ENCODE results near the gene LPXN.
"Not testable (repeated sequence)": the region's sequence is repeated elsewhere in the genome, so short reads cannot be mapped to it uniquely, and the experiment has no call there.

The LPXN gene

GRCh38 chr11:58579192-58580129 lies 3.8 kb upstream of the LPXN start:
- Histone ChIP-seq H3K4me3 (ENCODE audit: insufficient read depth, low read depth, low read length, poor library complexity, severe bottlenecking) (peak overlapping the region; percentile 92), H3K36me3 (ENCODE audit: control insufficient read depth, insufficient read depth, low read length) (peaks cover 3% of the 10 kb centered on the region), H3K9me3 (ENCODE audit: control insufficient read depth, low read length) (no peaks in the 10 kb centered on the region), H3K4me1 (ENCODE audit: control insufficient read depth, insufficient read depth, low read length, poor library complexity, severe bottlenecking) (peaks cover 29% of the 10 kb centered on the region), H3K27me3 (replicated peaks; ENCODE audit: control insufficient read depth, insufficient read depth, low read length, poor library complexity, severe bottlenecking) (no peaks in the 10 kb centered on the region), H3K27ac (ENCODE audit: insufficient read depth, low read length, poor library complexity, severe bottlenecking) (peak overlapping the region; percentile 99)
- peak; percentile 87 to 89 (median 88) for DNase-seq

- Histone ChIP-seq H3K4me3 (ENCODE audit: insufficient read depth, low read depth, low read length, poor library complexity, severe bottlenecking) (peak within 1 kb of the TSS; percentile 92), H3K27me3 (replicated peaks; ENCODE audit: control insufficient read depth, insufficient read depth, low read length, poor library complexity, severe bottlenecking) (no peaks in the 10 kb centered on the region), H3K9me3 (ENCODE audit: control insufficient read depth, low read length) (no peaks in the 10 kb centered on the region), H3K4me1 (ENCODE audit: control insufficient read depth, insufficient read depth, low read length, poor library complexity, severe bottlenecking) (peaks cover 36% of the 10 kb centered on the region), H3K36me3 (ENCODE audit: control insufficient read depth, insufficient read depth, low read length) (peaks cover 3% of the 10 kb centered on the region), H3K27ac (ENCODE audit: insufficient read depth, low read length, poor library complexity, severe bottlenecking) (peak within 1 kb of the TSS; percentile 99)
- peak; percentile 95 to 97 (median 96) for DNase-seq
These were observed 3.1 kb upstream of the LPXN start, which contains the start of gene ZFP91 for GRCh38 chr11:58578635-58579191. TSS of gene ZFP91 (plus strand) at chr11:58579063. CDS start at chr11:58579282, 219 bp downstream.

GRCh38 chr11:58578136-58578634 lies 2.5 kb upstream of the LPXN start:
- DNase-seq = peak; percentile 88 to 92 (median 92)
- H3K4me3 ChIP-seq (ENCODE audit: insufficient read depth, low read depth, low read length, poor library complexity, severe bottlenecking) = peak overlapping the region; percentile 72
- H3K27ac ChIP-seq (ENCODE audit: insufficient read depth, low read length, poor library complexity, severe bottlenecking) = peak overlapping the region; percentile 99
- H3K9me3 ChIP-seq (ENCODE audit: control insufficient read depth, low read length) = no peaks in the 10 kb centered on the region
- H3K36me3 ChIP-seq (ENCODE audit: control insufficient read depth, insufficient read depth, low read length) = peaks cover 3% of the 10 kb centered on the region
- H3K4me1 ChIP-seq (ENCODE audit: control insufficient read depth, insufficient read depth, low read length, poor library complexity, severe bottlenecking) = peaks cover 36% of the 10 kb centered on the region
- no peaks in the 10 kb centered on the region for H3K27me3 ChIP-seq (replicated peaks; ENCODE audit: control insufficient read depth, insufficient read depth, low read length, poor library complexity, severe bottlenecking)

GRCh38 chr11:58577555-58578135 lies 2.0 kb upstream of the LPXN start:
- H3K4me3 ChIP-seq (ENCODE audit: insufficient read depth, low read depth, low read length, poor library complexity, severe bottlenecking) = peak overlapping the region; percentile 72
- H3K36me3 ChIP-seq (ENCODE audit: control insufficient read depth, insufficient read depth, low read length) = peaks cover 3% of the 10 kb centered on the region
- peak; percentile 79 to 84 (median 79) for DNase-seq
- H3K27ac ChIP-seq (ENCODE audit: insufficient read depth, low read length, poor library complexity, severe bottlenecking) = peak overlapping the region; percentile 99
- no peaks in the 10 kb centered on the region for H3K9me3 ChIP-seq (ENCODE audit: control insufficient read depth, low read length)
- no peaks in the 10 kb centered on the region for H3K27me3 ChIP-seq (replicated peaks; ENCODE audit: control insufficient read depth, insufficient read depth, low read length, poor library complexity, severe bottlenecking)
- H3K4me1 ChIP-seq (ENCODE audit: control insufficient read depth, insufficient read depth, low read length, poor library complexity, severe bottlenecking) = peaks cover 38% of the 10 kb centered on the region

- no peak for DNase-seq
- Histone ChIP-seq H3K36me3 (ENCODE audit: control insufficient read depth, insufficient read depth, low read length) (peaks cover 3% of the 10 kb centered on the region), H3K9me3 (ENCODE audit: control insufficient read depth, low read length) (no peaks in the 10 kb centered on the region), H3K4me3 (ENCODE audit: insufficient read depth, low read depth, low read length, poor library complexity, severe bottlenecking) (peak overlapping the region; percentile 72), H3K4me1 (ENCODE audit: control insufficient read depth, insufficient read depth, low read length, poor library complexity, severe bottlenecking) (peaks cover 42% of the 10 kb centered on the region), H3K27ac (ENCODE audit: insufficient read depth, low read length, poor library complexity, severe bottlenecking) (peak overlapping the region; percentile 99), H3K27me3 (replicated peaks; ENCODE audit: control insufficient read depth, insufficient read depth, low read length, poor library complexity, severe bottlenecking) (no peaks in the 10 kb centered on the region)
These were observed 1.3 kb upstream of the LPXN start for GRCh38 chr11:58576887-58577471.

GRCh38 chr11:58574881-58575280 lies 775 bp downstream of the LPXN start:
- Histone ChIP-seq H3K9me3 (ENCODE audit: control insufficient read depth, low read length) (no peaks in the 10 kb centered on the region), H3K36me3 (ENCODE audit: control insufficient read depth, insufficient read depth, low read length) (peaks cover 10% of the 10 kb centered on the region), H3K27me3 (replicated peaks; ENCODE audit: control insufficient read depth, insufficient read depth, low read length, poor library complexity, severe bottlenecking) (no peaks in the 10 kb centered on the region), H3K4me1 (ENCODE audit: control insufficient read depth, insufficient read depth, low read length, poor library complexity, severe bottlenecking) (peaks cover 31% of the 10 kb centered on the region), H3K27ac (ENCODE audit: insufficient read depth, low read length, poor library complexity, severe bottlenecking) (peak overlapping the region; percentile 99), H3K4me3 (ENCODE audit: insufficient read depth, low read depth, low read length, poor library complexity, severe bottlenecking) (peak overlapping the region; percentile 54)
- no peak for DNase-seq

GRCh38 chr11:58573451-58574104 lies 2.1 kb downstream of the LPXN start:
- H3K9me3 ChIP-seq (ENCODE audit: control insufficient read depth, low read length) = no peaks in the 10 kb centered on the region

GRCh38 chr11:58572906-58573305 lies 2.8 kb downstream of the LPXN start:
- peak overlapping the region; percentile 54 for H3K4me3 ChIP-seq (ENCODE audit: insufficient read depth, low read depth, low read length, poor library complexity, severe bottlenecking)
- not testable (repeated sequence) for DNase-seq; H3K9me3 ChIP-seq (ENCODE audit: control insufficient read depth, low read length); H3K27me3 ChIP-seq (replicated peaks; ENCODE audit: control insufficient read depth, insufficient read depth, low read length, poor library complexity, severe bottlenecking)
- H3K36me3 ChIP-seq (ENCODE audit: control insufficient read depth, insufficient read depth, low read length) = peaks cover 19% of the 10 kb centered on the region
- peaks cover 35% of the 10 kb centered on the region for H3K4me1 ChIP-seq (ENCODE audit: control insufficient read depth, insufficient read depth, low read length, poor library complexity, severe bottlenecking)
- peak overlapping the region; percentile 99 for H3K27ac ChIP-seq (ENCODE audit: insufficient read depth, low read length, poor library complexity, severe bottlenecking)

More at GRCh38 chr11:58573451-58574104, 2.1 kb downstream of the LPXN start:
- H3K4me1 ChIP-seq (ENCODE audit: control insufficient read depth, insufficient read depth, low read length, poor library complexity, severe bottlenecking) = peaks cover 31% of the 10 kb centered on the region
- peak overlapping the region; percentile 99 for H3K27ac ChIP-seq (ENCODE audit: insufficient read depth, low read length, poor library complexity, severe bottlenecking)
- H3K27me3 ChIP-seq (replicated peaks; ENCODE audit: control insufficient read depth, insufficient read depth, low read length, poor library complexity, severe bottlenecking) = no peaks in the 10 kb centered on the region
- peak; percentile 34 to 59 (median 48) for DNase-seq
- peaks cover 17% of the 10 kb centered on the region for H3K36me3 ChIP-seq (ENCODE audit: control insufficient read depth, insufficient read depth, low read length)
- peak overlapping the region; percentile 54 for H3K4me3 ChIP-seq (ENCODE audit: insufficient read depth, low read depth, low read length, poor library complexity, severe bottlenecking)

GRCh38 chr11:58567889-58568512 lies 7.7 kb downstream of the LPXN start:
- H3K4me3 ChIP-seq (ENCODE audit: insufficient read depth, low read depth, low read length, poor library complexity, severe bottlenecking) = no peak overlapping the region
- peak; percentile 59 to 67 (median 66) for DNase-seq
- H3K4me1 ChIP-seq (ENCODE audit: control insufficient read depth, insufficient read depth, low read length, poor library complexity, severe bottlenecking) = peaks cover 26% of the 10 kb centered on the region
- H3K9me3 ChIP-seq (ENCODE audit: control insufficient read depth, low read length) = no peaks in the 10 kb centered on the region
- peaks cover 19% of the 10 kb centered on the region for H3K36me3 ChIP-seq (ENCODE audit: control insufficient read depth, insufficient read depth, low read length)
- no peak overlapping the region for H3K27ac ChIP-seq (ENCODE audit: insufficient read depth, low read length, poor library complexity, severe bottlenecking)
- no peaks in the 10 kb centered on the region for H3K27me3 ChIP-seq (replicated peaks; ENCODE audit: control insufficient read depth, insufficient read depth, low read length, poor library complexity, severe bottlenecking)
